Measurements from ENCODE around the gene RXFP4.

RXFP4 gene

GRCh38 chr1:155929057-155929456 lies 12.4 kb upstream of the RXFP4 start:
- in situ Hi-C loops (cut with MboI; ENCODE audit: low sequenced_read_pairs), result no loop called here

DNA sequence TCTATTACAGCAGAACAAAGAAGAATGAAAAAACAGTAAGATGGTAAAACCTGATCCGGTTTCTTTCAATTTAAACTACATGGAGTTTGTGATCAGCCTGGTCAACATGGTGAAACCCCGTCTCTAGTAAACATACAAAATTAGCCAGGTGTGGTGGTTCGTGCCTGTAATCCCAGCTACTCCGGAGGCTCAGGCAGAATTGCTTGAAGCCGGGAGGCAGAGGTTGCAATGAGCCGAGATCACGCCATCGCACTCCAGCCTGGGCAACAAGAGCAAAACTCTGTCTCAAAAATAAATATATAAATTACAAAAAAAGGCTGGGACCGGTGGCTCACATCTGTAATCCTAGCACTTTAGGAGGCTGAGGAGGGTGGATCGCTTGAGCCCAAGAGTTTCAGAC lies 10.7 kb upstream of the RXFP4 start:
- in situ Hi-C loops (cut with MboI; ENCODE audit: low sequenced_read_pairs), result loop anchor here (10.0 kb wide), 1 partner anchor 124 kb away; the partner anchor contains the start of genes LAMTOR2 and UBQLN4

DNA sequence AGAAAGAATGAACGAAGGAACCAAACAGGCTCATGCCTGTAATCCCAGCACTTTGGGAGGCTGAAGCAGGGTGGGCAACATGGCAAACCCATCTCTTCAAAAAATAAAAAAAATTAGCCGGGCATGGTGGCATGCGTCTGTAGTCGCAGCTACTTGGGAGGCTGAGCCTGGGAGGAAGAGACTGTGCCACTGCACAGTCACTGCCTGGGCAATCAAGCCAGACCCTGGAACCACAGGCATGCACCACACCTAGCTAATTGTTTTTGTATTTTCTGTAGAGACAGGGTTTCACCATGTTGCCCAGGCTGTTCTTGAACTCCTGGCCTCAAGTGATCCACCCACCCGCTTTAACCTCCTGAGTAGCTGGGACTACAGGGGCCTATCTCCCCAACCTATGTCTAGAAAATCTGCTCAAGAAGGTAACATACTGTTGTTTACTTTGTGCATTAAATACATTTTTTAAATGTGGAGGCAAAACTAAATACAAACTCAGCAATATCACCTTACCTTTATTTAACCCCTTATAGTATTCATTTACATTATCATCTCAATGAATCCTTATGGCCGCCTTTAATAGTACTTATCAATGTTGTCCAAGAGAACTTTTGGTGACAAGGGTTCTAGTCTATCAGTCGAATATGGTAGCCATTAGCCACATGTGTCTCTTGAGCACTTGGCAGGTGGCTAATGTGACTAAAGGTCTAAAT lies 10.0 kb upstream of the RXFP4 start:
- in situ Hi-C loops (cut with MboI; ENCODE audit: low sequenced_read_pairs), result loop anchor here (10.0 kb wide), 1 partner anchor 123 kb away; the partner anchor contains the start of genes LAMTOR2 and UBQLN4

DNA sequence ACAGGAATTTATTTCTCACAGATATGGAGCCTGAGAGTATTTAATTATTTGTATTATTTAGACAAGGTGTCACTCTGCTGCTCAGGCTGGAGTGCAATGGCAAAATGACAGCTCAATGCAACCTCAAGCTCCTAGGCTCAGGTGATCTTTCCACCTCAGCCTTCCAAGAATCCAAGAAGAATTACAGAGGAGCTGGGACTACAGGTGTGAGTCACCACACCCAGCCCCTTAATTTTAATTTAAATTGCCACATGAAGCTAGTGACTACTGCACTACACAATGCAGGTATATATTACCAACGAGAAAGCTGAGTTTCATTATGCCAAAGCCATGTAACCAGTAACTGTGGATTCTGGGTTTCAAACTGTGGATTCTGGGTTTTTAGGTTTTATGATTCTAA lies 9.4 kb upstream of the RXFP4 start:
- in situ Hi-C loops (cut with MboI; ENCODE audit: low sequenced_read_pairs), result loop anchor here (10.0 kb wide), 1 partner anchor 123 kb away; the partner anchor contains the start of genes LAMTOR2 and UBQLN4

DNA sequence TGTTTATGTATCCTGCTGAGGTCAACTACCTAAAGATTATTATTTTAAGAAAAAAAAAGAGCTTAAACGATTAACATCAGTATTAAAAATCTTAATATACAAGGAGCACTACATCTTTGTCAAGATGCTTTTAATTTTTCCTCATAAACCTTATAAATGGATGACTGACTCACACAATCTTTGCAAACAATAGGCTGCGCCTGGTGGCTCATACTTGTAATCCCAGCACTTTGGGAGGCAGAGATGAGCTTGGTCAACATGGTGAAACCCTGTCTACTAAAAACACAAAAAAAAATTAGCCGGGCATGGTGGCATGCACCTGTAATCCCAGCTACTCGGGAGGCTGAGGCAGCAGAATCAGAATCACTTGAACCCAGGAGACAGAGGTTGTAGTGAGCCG lies 9.0 kb upstream of the RXFP4 start:
- in situ Hi-C loops (cut with MboI; ENCODE audit: low sequenced_read_pairs), result loop anchor here (10.0 kb wide), 1 partner anchor 122 kb away; the partner anchor contains the start of genes LAMTOR2 and UBQLN4

- in situ Hi-C loops (cut with MboI; ENCODE audit: low sequenced_read_pairs), result loop anchor here (10.0 kb wide), 1 partner anchor 121 kb away; the partner anchor contains the start of genes LAMTOR2 and UBQLN4
Observed at GRCh38 chr1:155933591-155934096, 7.8 kb upstream of the RXFP4 start.

- in situ Hi-C loops (cut with MboI; ENCODE audit: low sequenced_read_pairs), result loop anchor here (10.0 kb wide), 1 partner anchor 120 kb away; the partner anchor contains the start of genes LAMTOR2 and UBQLN4
Observed at GRCh38 chr1:155934097-155934935, 7.1 kb upstream of the RXFP4 start, which contains the start of gene KHDC4. Gene KHDC4, minus strand, starts transcription at chr1:155934413. Its CDS starts 40 bp downstream, at chr1:155934373.

GRCh38 chr1:155934936-155935590 lies 6.4 kb upstream of the RXFP4 start:
- in situ Hi-C loops (cut with MboI; ENCODE audit: low sequenced_read_pairs), result loop anchor here (10.0 kb wide), 1 partner anchor 120 kb away; the partner anchor contains the start of genes LAMTOR2 and UBQLN4

DNA sequence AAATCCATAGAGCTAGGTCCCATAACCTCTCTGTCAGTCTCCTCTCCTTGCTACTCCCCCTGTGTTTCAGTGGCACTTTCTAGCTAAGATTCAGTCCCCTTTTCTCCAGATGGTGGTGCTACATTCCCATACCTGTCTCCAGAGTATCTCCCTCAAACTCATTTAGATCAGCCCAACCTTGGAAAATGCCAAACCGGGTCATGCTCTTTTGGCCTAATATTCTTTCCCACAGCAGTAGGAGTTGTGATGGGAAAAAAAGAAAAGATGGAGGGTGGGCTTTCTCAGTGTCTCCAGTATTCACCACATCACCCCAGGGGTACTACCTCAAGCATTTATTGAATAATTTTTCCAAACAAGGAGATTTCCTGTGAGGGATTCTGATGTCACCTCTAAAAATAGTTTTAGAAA lies 3.2 kb upstream of the RXFP4 start:
- in situ Hi-C loops (cut with MboI; ENCODE audit: low sequenced_read_pairs), result loop anchor here (10.0 kb wide), 1 partner anchor 117 kb away; the partner anchor contains the start of genes LAMTOR2 and UBQLN4

DNA sequence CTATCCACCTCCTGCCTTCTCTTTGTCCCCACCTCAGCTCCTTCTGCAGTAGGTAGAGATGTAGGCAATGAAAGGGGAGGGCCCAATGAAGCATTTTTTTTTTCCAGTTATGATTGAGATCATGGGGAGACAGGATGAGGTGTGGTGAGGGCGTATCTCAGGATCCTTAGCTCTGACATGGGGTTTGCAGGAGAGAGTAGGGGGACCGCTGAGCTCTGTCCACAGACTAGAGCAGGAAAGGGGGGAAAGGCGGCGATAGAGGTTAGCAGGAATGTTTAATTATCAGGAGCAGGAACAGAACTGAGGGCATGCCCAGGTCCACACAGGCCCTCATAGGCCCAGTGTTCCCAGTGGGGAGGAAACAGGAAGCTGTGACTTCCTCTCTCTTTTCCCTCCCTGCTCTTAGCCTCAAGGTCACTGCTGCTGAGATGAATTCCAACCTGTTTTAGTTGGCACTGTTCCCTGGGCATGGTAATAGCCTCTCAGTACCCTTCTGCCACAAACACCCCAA lies 901 bp upstream of the RXFP4 start:
- in situ Hi-C loops (cut with MboI; ENCODE audit: low sequenced_read_pairs), result no loop called here

DNA sequence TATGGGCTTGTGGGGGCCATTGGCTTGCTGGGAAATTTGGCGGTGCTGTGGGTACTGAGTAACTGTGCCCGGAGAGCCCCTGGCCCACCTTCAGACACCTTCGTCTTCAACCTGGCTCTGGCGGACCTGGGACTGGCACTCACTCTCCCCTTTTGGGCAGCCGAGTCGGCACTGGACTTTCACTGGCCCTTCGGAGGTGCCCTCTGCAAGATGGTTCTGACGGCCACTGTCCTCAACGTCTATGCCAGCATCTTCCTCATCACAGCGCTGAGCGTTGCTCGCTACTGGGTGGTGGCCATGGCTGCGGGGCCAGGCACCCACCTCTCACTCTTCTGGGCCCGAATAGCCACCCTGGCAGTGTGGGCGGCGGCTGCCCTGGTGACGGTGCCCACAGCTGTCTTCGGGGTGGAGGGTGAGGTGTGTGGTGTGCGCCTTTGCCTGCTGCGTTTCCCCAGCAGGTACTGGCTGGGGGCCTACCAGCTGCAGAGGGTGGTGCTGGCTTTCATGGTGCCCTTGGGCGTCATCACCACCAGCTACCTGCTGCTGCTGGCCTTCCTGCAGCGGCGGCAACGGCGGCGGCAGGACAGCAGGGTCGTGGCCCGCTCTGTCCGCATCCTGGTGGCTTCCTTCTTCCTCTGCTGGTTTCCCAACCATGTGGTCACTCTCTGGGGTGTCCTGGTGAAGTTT lies 550 bp downstream of the RXFP4 start:
- in situ Hi-C loops (cut with MboI; ENCODE audit: low sequenced_read_pairs), result no loop called here

DNA sequence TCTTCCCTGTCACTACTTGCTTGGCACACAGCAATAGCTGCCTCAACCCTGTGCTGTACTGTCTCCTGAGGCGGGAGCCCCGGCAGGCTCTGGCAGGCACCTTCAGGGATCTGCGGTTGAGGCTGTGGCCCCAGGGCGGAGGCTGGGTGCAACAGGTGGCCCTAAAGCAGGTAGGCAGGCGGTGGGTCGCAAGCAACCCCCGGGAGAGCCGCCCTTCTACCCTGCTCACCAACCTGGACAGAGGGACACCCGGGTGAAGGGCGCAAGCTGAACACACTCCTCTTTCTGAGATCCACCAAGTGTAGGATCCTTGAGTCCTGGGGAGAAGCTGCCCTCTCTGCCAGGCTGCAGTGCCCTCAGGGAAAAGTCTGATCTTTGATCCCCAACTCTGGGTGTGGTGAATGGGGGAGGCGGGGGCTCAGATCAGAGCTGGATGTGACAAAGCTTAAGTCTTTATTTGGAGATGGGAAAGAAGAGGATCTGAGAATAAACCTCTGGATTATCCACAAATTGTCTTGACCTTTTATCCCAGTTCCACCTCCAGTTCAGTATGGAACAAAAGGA lies 1.2 kb downstream of the RXFP4 start:
- in situ Hi-C loops (cut with MboI; ENCODE audit: low sequenced_read_pairs), result no loop called here

DNA sequence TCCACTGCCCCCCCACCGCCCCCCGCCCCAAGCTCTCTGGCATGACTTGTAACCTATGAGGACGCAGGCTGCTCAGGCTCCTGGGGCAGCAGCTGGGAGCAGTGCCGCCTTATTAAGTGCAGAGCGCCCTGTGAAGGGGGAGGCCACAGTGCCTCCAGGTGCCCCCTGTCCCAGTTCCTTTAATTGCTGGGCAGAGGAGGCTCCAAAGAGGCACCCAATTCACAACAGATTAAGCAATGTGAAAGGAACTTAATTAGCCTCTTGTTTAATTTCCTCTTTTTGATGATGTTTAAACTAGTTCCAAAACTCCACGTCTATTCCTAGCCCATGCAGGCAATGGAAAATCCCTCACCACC lies 3.0 kb downstream of the RXFP4 start:
- in situ Hi-C loops (cut with MboI; ENCODE audit: low sequenced_read_pairs), result no loop called here

GRCh38 chr1:155946633-155947219 lies 5.3 kb downstream of the RXFP4 start:
- in situ Hi-C loops (cut with MboI; ENCODE audit: low sequenced_read_pairs), result no loop called here

GRCh38 chr1:155947292-155947691 lies 5.9 kb downstream of the RXFP4 start:
- in situ Hi-C loops (cut with MboI; ENCODE audit: low sequenced_read_pairs), result no loop called here

- in situ Hi-C loops (cut with MboI; ENCODE audit: low sequenced_read_pairs), result no loop called here
Observed at GRCh38 chr1:155947741-155948140, 6.3 kb downstream of the RXFP4 start.

DNA sequence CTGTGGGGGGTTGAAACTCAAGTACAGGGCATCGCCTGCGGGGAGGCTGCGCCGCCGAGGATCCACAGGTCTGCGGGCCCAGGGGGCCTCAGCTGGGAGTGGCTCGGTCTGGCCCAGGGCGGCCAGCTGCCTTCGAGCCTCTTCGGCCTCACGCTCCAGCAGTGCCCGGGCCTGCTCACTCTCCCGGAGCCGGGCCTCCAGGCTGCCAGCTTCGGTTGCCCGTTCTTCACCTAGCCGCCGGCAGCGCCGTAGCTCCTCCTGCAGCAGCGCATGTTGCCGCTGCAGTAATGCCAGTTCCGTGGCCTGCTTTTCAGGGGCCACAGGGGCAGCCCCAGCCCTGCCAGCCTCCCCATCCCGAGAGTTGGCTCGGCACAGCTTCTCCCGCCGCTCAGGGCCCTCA lies 9.4 kb downstream of the RXFP4 start:
- in situ Hi-C loops (cut with MboI; ENCODE audit: low sequenced_read_pairs), result no loop called here

DNA sequence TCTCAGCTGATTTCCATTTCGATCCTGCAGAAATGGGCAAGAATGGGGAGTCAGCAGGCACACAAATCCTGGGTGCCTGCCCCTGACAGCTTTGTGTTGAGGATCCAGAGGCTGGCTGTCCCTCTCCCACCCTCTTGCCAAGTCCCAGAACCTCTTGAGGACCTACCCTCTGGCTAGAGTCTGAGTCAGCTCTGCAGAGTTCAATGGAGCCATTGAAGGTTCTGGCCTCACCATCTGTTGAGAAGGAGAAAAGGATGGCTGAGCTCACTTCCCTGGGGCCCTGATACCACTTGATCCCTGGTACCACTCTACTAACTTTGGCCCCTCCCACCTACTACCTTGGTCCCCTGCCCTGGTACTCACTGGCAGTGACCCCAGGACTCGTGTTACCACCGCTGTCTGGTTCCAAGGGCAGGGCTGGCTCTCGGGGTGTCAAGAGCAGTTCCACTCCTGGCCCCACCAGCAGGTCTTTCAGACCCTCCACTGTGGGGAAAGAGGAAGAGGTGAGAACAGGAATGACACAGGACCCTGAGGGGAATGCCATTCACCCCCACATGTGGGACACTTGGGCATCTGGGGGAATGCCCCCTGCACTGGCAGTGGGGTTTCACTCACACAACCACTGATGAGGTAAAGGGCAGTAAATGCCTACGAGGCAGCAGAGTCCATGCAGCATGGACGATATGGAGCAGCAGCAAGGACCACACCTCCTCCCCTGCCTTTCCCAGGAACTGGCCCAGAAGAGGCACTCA lies 10.5 kb downstream of the RXFP4 start:
- in situ Hi-C loops (cut with MboI; ENCODE audit: low sequenced_read_pairs), result no loop called here

DNA sequence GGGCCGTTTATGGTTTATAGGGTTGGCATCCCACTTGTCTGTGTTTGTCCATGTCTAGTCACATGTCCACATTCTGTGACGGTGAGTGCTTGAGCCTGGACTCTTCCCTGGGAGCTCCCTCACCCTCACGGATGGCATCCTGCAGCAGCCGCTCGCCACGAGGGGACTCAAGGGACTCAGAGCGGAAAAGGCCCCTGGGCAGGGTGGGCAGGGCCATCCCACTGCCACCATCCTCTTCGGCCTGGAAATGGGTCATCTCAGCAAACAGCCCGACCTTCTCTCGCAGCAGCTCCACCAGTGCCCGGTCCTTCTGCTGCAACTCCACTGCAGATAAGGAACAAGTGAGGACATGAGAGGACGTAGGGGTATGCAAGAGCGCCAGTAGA lies 11.1 kb downstream of the RXFP4 start:
- in situ Hi-C loops (cut with MboI; ENCODE audit: low sequenced_read_pairs), result no loop called here

Measured in HL-60/S4 treated with phorbol 12-myristate 13-acetate at 8.2 ng/mL for 4 days and 3 days (cell line).